Sigmoid colon (tissue), 4 donors: ENCODE results near the gene SPTLC1.

Experiments
- EP300 ChIP-seq, 4 donors: sonication (generic); formaldehyde crosslinking; IDR thresholded peaks; one replicate each; pipeline ENCODE4 v1.6.1; 2017; ENCODE audit warnings: antibody characterized with exemption in 4 of 4
- POLR2A ChIP-seq, 2 donors: fragments of 450-650 bp; IDR thresholded peaks; one replicate each; pipeline ENCODE4 v1.6.1; 2016; ENCODE audit warnings: antibody characterized with exemption in 2 of 2, mild to moderate bottlenecking in 2 of 2, moderate library complexity in 2 of 2
- POLR2AphosphoS5 ChIP-seq, 4 donors: sonication (generic); formaldehyde crosslinking; IDR thresholded peaks; one replicate each; pipeline ENCODE4 v1.6.1; 2017; ENCODE audit warnings: antibody characterized with exemption in 4 of 4
- TF ChIP-seq, protein P1 (sequence below), 4 experiments: fragments of 450-650 bp in 3 of 4; fragments of 200-600 bp in 1 of 4; IDR thresholded peaks; one replicate each; pipeline ENCODE4 v1.5.1; 2016 to 2019; ENCODE audit warnings: antibody characterized with exemption in 4 of 4, mild to moderate bottlenecking in 3 of 4, moderate library complexity in 2 of 4

DNA sequence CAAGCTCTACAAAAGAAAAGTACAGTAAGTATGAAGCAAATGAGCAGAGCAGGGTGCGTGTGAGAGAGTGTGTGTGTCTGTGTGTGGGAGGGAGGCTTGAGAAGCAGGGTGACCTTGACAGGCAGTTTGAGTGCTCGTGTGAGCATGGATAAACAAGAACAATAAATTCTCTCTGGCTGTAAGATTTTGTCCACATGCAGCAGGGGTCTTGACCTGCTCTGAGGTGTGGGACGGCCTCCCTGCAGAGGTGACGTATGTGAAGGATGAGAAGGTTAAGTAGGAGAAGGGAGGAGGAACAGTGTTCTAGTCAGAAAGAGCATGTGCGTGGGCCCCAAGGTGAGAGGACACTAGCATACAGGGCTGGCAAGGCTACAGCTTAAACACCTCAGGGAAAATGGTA lies 49.0 kb downstream of the SPTLC1 start:
- TF ChIP-seq, protein P1, sequence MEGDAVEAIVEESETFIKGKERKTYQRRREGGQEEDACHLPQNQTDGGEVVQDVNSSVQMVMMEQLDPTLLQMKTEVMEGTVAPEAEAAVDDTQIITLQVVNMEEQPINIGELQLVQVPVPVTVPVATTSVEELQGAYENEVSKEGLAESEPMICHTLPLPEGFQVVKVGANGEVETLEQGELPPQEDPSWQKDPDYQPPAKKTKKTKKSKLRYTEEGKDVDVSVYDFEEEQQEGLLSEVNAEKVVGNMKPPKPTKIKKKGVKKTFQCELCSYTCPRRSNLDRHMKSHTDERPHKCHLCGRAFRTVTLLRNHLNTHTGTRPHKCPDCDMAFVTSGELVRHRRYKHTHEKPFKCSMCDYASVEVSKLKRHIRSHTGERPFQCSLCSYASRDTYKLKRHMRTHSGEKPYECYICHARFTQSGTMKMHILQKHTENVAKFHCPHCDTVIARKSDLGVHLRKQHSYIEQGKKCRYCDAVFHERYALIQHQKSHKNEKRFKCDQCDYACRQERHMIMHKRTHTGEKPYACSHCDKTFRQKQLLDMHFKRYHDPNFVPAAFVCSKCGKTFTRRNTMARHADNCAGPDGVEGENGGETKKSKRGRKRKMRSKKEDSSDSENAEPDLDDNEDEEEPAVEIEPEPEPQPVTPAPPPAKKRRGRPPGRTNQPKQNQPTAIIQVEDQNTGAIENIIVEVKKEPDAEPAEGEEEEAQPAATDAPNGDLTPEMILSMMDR (IDR thresholded peaks at IDR 0.05) = no peak
- no peak for TF ChIP-seq POLR2AphosphoS5 (IDR thresholded peaks at IDR 0.05)
- TF ChIP-seq POLR2A (IDR thresholded peaks at IDR 0.05) = no peak
- no peak for TF ChIP-seq EP300 (IDR thresholded peaks at IDR 0.05)
